Panc1 (cell line): ENCODE data around the gene FAM149B1. TPM values are rescaled to one million over a fixed set of nuclear protein-coding genes. Genes with fewer than 3 reads are reported as not detected.
A peak's percentile ranks its signal among the peaks of the same experiment; 100 is the strongest.

Experiments
- ATAC-seq: fragments of 200-7000 bp; cut with Tn5 transposase; 2 replicates; pipeline ENCODE4 v1.9.1; 2020; ENCODE audit warnings: mild to moderate bottlenecking, moderate library complexity
- BruUV-seq: library from RNA; stranded (reverse); fragments of 400-500 nt; replicated peaks from 2 replicates; lab custom pipeline; 2021; lab: Mats Ljungman, UMichigan
- CTCF ChIA-PET: fragments of 300-600 bp; sonication (Branson Sonifier 250); formaldehyde crosslinking; loops from one replicate; lab custom pipeline; 2022; ENCODE audit warnings: antibody characterized with exemption; lab: Charles Lee
- POLR2A ChIA-PET: fragments of 300-600 bp; sonication (Branson Sonifier 250); formaldehyde crosslinking; loops from one replicate; lab custom pipeline; 2022; ENCODE audit warnings: antibody characterized with exemption; lab: Charles Lee
- DNase-seq: peaks from one replicate; pipeline ENCODE4 v3.0.0-alpha.2; 2010; ENCODE audit warnings: low read depth, low spot score
- H3K27ac ChIP-seq: 2 replicates; pipeline ENCODE4 v1.5.1; 2011; ENCODE audit warnings: mild to moderate bottlenecking, low read length, inconsistent platforms
- H3K27me3 ChIP-seq: fragments of 200-500 bp; sonication (Bioruptor generic); 2 replicates; pipeline ENCODE4 v1.6.0; 2014; ENCODE audit warnings: low read length, inconsistent platforms; ENCODE audit not compliant: control insufficient read depth, insufficient read depth
- H3K36me3 ChIP-seq: fragments of 200-500 bp; sonication (Bioruptor generic); 2 replicates; pipeline ENCODE4 v1.5.1; 2014; ENCODE audit warnings: inconsistent platforms, mild to moderate bottlenecking, low read length, moderate library complexity; ENCODE audit not compliant: control insufficient read depth, insufficient read depth
- H3K4me1 ChIP-seq: 2 replicates; pipeline ENCODE4 v1.5.1; 2011; ENCODE audit warnings: inconsistent platforms, mild to moderate bottlenecking, low read length, moderate library complexity; ENCODE audit not compliant: control insufficient read depth, insufficient read depth
- H3K4me3 ChIP-seq, 2 experiments: 2 replicates each; pipeline ENCODE4 v1.5.1; 2011 to 2012; ENCODE audit warnings: low read depth in 2 of 2, low read length in 2 of 2, mild to moderate bottlenecking in 2 of 2, inconsistent platforms in 1 of 2, moderate library complexity in 1 of 2
- H3K9me3 ChIP-seq: fragments of 200-500 bp; sonication (Bioruptor generic); 2 replicates; pipeline ENCODE4 v1.5.1; 2014; ENCODE audit warnings: low read depth, mild to moderate bottlenecking, inconsistent platforms, low read length, moderate library complexity; ENCODE audit not compliant: control insufficient read depth, insufficient read depth
- POLR2AphosphoS5 ChIP-seq: IDR thresholded peaks from 2 replicates; pipeline ENCODE4 v1.6.1; 2012; ENCODE audit warnings: mild to moderate bottlenecking, low read depth, low read length, moderate library complexity
- SIN3A ChIP-seq: IDR thresholded peaks from 2 replicates; pipeline ENCODE4 v1.6.1; 2012; ENCODE audit warnings: low read depth, mild to moderate bottlenecking, low read length, moderate library complexity, borderline replicate concordance; ENCODE audit not compliant: insufficient read depth
- TCF7L2 ChIP-seq: IDR thresholded peaks from 2 replicates; pipeline ENCODE4 v1.6.1; 2011; ENCODE audit warnings: mild to moderate bottlenecking, low read depth, low read length, inconsistent platforms
- in situ Hi-C: cut with HindIII; loops from 2 replicates; pipeline ENCODE4 v1.10.0; 2016; ENCODE audit warnings: low sequenced_read_pairs, low pct_unique_long_range_greater_than_20kb
- intact Hi-C: fragments of 100-400 bp; cut with micrococcal nuclease; formaldehyde crosslinking; loops from one replicate; pipeline ENCODE4 v1.10.0; 2022; ENCODE audit not compliant: unreplicated experiment
- total RNA-seq: library from RNA; stranded (reverse); gene quantifications from one replicate; pipeline ENCODE4 v1.2.1, GENCODE V29; 2021; ENCODE audit not compliant: unreplicated experiment
- TF ChIP-seq, protein P1 (sequence below), 2 experiments: IDR thresholded peaks; 2 replicates each; pipeline ENCODE4 v1.6.1; 2011 to 2012; ENCODE audit warnings: low read depth in 2 of 2, control low read depth in 1 of 2, low read length in 1 of 2, mild to moderate bottlenecking in 1 of 2, moderate library complexity in 1 of 2; ENCODE audit not compliant: insufficient read depth in 1 of 2
- TF ChIP-seq, protein P2 (sequence below): fragments of 450-650 bp; IDR thresholded peaks from 2 replicates; pipeline ENCODE4 v1.5.1; 2017; ENCODE audit warnings: mild to moderate bottlenecking

FAM149B1 gene
- total RNA-seq, 1 experiment from 2014 or later: 20.8 TPM

DNA sequence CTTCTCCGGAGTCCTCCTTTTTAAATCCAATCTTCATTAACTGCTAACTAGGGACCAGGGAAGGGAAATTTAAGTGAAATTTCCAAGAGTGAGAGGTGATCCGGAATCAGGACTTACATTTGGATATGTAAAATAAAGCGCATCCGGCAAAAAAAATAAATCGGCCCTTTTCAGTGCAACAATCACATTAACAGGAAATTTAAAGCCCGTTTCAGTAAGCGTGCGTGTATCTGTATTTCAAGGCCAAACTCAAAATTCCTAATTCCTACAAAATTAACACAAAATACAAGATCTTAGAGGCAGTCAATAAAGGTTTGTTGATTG lies 78.4 kb downstream of the FAM149B1 start:
- H3K27me3 ChIP-seq: no peaks in the 10 kb centered on the region
- H3K36me3 ChIP-seq: peaks cover 41% of the 10 kb centered on the region
- peak overlapping the region; percentile 66 to 95 for H3K4me3 ChIP-seq
- peaks cover 42% of the 10 kb centered on the region for H3K4me1 ChIP-seq
- CTCF ChIA-PET: no interaction called here
- intact Hi-C loops: no loop called here
- POLR2A ChIA-PET: no interaction called here
- TF ChIP-seq SIN3A: no peak
- TF ChIP-seq, protein P1, sequence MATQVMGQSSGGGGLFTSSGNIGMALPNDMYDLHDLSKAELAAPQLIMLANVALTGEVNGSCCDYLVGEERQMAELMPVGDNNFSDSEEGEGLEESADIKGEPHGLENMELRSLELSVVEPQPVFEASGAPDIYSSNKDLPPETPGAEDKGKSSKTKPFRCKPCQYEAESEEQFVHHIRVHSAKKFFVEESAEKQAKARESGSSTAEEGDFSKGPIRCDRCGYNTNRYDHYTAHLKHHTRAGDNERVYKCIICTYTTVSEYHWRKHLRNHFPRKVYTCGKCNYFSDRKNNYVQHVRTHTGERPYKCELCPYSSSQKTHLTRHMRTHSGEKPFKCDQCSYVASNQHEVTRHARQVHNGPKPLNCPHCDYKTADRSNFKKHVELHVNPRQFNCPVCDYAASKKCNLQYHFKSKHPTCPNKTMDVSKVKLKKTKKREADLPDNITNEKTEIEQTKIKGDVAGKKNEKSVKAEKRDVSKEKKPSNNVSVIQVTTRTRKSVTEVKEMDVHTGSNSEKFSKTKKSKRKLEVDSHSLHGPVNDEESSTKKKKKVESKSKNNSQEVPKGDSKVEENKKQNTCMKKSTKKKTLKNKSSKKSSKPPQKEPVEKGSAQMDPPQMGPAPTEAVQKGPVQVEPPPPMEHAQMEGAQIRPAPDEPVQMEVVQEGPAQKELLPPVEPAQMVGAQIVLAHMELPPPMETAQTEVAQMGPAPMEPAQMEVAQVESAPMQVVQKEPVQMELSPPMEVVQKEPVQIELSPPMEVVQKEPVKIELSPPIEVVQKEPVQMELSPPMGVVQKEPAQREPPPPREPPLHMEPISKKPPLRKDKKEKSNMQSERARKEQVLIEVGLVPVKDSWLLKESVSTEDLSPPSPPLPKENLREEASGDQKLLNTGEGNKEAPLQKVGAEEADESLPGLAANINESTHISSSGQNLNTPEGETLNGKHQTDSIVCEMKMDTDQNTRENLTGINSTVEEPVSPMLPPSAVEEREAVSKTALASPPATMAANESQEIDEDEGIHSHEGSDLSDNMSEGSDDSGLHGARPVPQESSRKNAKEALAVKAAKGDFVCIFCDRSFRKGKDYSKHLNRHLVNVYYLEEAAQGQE (IDR thresholded peaks at IDR 0.05; ENCODE audit: insufficient read depth in 1 of 2, low read depth in 2 of 2, low read length in 1 of 2): no peak
- TF ChIP-seq, protein P2, sequence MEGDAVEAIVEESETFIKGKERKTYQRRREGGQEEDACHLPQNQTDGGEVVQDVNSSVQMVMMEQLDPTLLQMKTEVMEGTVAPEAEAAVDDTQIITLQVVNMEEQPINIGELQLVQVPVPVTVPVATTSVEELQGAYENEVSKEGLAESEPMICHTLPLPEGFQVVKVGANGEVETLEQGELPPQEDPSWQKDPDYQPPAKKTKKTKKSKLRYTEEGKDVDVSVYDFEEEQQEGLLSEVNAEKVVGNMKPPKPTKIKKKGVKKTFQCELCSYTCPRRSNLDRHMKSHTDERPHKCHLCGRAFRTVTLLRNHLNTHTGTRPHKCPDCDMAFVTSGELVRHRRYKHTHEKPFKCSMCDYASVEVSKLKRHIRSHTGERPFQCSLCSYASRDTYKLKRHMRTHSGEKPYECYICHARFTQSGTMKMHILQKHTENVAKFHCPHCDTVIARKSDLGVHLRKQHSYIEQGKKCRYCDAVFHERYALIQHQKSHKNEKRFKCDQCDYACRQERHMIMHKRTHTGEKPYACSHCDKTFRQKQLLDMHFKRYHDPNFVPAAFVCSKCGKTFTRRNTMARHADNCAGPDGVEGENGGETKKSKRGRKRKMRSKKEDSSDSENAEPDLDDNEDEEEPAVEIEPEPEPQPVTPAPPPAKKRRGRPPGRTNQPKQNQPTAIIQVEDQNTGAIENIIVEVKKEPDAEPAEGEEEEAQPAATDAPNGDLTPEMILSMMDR: no peak
- TF ChIP-seq POLR2AphosphoS5: no peak
- TF ChIP-seq TCF7L2: no peak
- in situ Hi-C loops: no loop called here
- H3K27ac ChIP-seq: peak overlapping the region; percentile 99
- no peak for ATAC-seq
- H3K9me3 ChIP-seq: no peaks in the 10 kb centered on the region
- DNase-seq: no peak
- TSS peak; percentile 49 for BruUV-seq

DNA sequence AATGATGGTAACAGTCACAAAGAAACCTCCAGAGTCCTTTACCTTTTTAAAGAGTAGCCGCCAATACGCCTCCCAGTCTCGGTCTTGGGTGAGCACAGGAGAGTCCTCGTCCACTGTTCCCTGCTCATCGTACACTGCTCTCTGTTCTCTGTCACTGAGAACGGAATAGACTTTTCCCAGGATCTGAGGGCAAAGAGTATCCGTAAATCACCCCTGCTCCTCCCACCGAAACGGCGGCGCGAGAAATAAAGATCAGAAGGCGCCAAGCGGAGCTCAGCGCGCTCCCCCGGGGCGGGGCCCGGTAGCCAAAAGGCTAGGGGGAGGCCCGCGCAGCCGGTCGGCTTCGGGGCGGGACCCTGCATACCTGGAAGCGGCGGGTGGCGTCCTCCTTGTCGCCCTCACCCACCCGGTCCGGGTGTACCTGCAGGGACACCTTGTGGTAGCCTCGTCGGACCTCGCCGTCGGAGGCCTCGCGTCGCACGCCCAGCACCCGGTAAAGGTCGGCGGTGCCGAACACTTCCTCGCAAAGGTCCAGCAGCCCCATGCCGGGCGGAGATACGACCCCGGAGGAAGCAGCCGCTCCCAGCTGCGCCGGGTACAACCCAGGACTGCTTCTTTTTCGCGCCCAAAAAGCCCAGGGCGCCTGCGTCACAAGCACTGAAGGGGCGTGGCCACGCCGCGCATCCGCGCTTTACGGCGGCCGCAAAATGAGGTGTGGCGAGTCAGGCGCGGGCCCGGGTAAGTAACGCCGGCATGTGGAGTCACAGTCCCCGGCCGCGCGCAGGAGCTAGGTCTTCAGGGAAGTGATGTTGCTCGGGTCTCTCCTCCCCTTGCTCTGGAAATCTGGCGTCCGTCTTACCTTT lies 79.0 kb downstream of the FAM149B1 start, which contains the start of gene DNAJC9:
Gene DNAJC9 (minus strand): TSS at position 610 of the 863 bp plus-strand sequence. CDS start 66 bp downstream, at position 544.
- peaks cover 35% of the 10 kb centered on the region for H3K36me3 ChIP-seq
- peak within 1 kb of the TSS; percentile 99 for H3K27ac ChIP-seq
- ChIA-PET POLR2A (interaction anchor here (0.7 kb wide), 2 partner anchors 13 to 124 kb away, joined by 3 read pairs; no protein-coding TSS in a partner anchor), CTCF (no interaction called here)
- ATAC-seq (peak; percentile 94), DNase-seq (peak; percentile 82)
- no TSS peak for BruUV-seq
- peak within 1 kb of the TSS; percentile 66 to 95 for H3K4me3 ChIP-seq
- in situ Hi-C loops: no loop called here
- TF ChIP-seq POLR2AphosphoS5 (peak; percentile 97), SIN3A (peak; percentile 98), TCF7L2 (peak; percentile 92)
- TF ChIP-seq, protein P1 (IDR thresholded peaks at IDR 0.05; ENCODE audit: insufficient read depth in 1 of 2, low read depth in 2 of 2, low read length in 1 of 2): peak; percentile 55 to 61; a peak in 3 of 4 replicates
- TF ChIP-seq, protein P2: 0 out of 2 replicates have a peak, but pooled peaks have one; percentile 11
- H3K27me3 ChIP-seq: no peaks in the 10 kb centered on the region
- intact Hi-C loops: no loop called here
- H3K9me3 ChIP-seq: no peaks in the 10 kb centered on the region
- peaks cover 45% of the 10 kb centered on the region for H3K4me1 ChIP-seq
